ENCODE measurements around the gene ERC1. TPM values are rescaled to one million over a fixed set of nuclear protein-coding genes. Genes with fewer than 3 reads are reported as not detected.

Gene ERC1
- total RNA-seq, 4 donors from 2014 or later: 50.0 to 88.1 (median 59.7) TPM

DNA sequence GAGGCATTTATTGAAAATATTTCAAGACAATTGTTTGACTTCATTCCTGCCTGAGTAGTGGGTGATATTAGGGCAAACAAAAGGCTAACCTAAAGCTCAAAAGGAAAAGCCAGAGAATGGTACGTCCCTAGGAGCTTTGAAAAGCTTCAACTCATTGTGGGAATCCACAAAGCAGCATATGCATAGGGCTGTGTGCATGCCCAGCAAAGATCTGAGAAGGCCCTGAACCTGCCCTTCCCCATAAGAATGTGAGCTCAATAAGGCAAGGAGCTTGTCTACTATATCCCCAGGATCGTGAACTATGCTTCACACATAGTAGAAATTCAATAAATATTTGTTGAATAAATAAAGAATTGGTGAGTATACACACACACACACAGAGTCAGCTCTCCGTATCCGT, 22.5 kb upstream of the ERC1 start:
- H3K4me3 ChIP-seq: no peak overlapping the region
- no peaks in the 10 kb centered on the region for H3K36me3 ChIP-seq
- no peaks in the 10 kb centered on the region for H3K27me3 ChIP-seq
- no peak for DNase-seq (ENCODE audit: extremely low spot score)
- no peaks in the 10 kb centered on the region for H3K4me1 ChIP-seq
- WGBS: 87% methylated on average over 4 of the region's 4 CpGs
- no peak overlapping the region for H3K27ac ChIP-seq (replicated peaks in 1 of 4)
- intact Hi-C loops (cut with DNase I): no loop called here
- no peak for TF ChIP-seq EP300 (IDR thresholded peaks at IDR 0.05)
- H3K9me3 ChIP-seq: no peaks in the 10 kb centered on the region

DNA sequence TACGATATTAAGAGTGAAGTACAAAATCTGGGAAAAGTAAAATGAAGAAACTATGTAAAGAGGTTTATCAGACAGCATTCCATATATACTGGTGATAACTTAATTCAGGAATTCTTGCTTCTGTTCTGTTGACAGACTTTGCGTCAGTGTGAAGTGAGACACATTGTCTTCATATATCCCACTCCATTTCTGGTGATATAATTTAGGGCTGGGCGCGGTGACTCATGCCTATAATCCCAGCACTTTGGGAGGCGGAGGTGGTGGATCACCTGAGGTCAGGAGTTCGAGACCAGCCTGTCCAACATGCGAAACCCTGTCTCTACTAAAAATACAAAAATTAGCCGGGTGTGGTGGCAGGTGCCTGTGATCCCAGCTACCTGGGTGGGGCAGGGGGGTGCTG, 21.2 kb upstream of the ERC1 start:
- Histone ChIP-seq H3K27me3 (no peaks in the 10 kb centered on the region), H3K27ac (replicated peaks in 1 of 4) (no peak overlapping the region), H3K4me1 (no peaks in the 10 kb centered on the region), H3K9me3 (no peaks in the 10 kb centered on the region), H3K4me3 (no peak overlapping the region), H3K36me3 (no peaks in the 10 kb centered on the region)
- TF ChIP-seq, protein P1, sequence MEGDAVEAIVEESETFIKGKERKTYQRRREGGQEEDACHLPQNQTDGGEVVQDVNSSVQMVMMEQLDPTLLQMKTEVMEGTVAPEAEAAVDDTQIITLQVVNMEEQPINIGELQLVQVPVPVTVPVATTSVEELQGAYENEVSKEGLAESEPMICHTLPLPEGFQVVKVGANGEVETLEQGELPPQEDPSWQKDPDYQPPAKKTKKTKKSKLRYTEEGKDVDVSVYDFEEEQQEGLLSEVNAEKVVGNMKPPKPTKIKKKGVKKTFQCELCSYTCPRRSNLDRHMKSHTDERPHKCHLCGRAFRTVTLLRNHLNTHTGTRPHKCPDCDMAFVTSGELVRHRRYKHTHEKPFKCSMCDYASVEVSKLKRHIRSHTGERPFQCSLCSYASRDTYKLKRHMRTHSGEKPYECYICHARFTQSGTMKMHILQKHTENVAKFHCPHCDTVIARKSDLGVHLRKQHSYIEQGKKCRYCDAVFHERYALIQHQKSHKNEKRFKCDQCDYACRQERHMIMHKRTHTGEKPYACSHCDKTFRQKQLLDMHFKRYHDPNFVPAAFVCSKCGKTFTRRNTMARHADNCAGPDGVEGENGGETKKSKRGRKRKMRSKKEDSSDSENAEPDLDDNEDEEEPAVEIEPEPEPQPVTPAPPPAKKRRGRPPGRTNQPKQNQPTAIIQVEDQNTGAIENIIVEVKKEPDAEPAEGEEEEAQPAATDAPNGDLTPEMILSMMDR (IDR thresholded peaks at IDR 0.05): no peak
- no peak for TF ChIP-seq POLR2AphosphoS5 (IDR thresholded peaks at IDR 0.05)
- TF ChIP-seq POLR2A (IDR thresholded peaks at IDR 0.05; ENCODE audit: low read depth): no peak
- no peak for TF ChIP-seq EP300 (IDR thresholded peaks at IDR 0.05)
- intact Hi-C loops (cut with DNase I): no loop called here
- WGBS: 95% methylated on average over 8 of the region's 8 CpGs
- DNase-seq (ENCODE audit: extremely low spot score): no peak

DNA sequence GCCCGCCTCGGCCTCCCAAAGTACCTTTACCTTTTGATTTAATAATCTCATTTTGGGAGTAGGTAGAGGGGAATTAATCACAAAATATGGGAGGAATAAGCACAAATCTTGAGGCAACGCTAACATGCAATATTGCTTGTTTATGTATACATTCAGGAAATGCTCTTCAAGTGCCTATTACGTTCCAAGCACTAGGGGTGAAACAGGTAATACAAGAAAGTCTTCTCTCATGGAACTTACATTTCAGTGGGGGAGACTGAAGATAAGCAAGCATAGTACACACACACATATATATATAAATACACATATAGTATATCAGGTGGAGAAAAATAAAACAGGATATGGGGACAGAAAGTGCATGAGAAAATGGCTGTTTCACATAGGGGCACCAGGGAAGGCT, 19.0 kb upstream of the ERC1 start:
- 98% methylated on average over 4 of the region's 4 CpGs for WGBS
- intact Hi-C loops (cut with DNase I): no loop called here
- Histone ChIP-seq H3K4me1 (no peaks in the 10 kb centered on the region), H3K27me3 (no peaks in the 10 kb centered on the region), H3K9me3 (no peaks in the 10 kb centered on the region), H3K4me3 (no peak overlapping the region), H3K36me3 (peaks cover 0 to 7% (median 0%) of the 10 kb centered on the region in 4 donors), H3K27ac (replicated peaks in 1 of 4) (no peak overlapping the region)
- TF ChIP-seq, protein P1 (IDR thresholded peaks at IDR 0.05): no peak
- TF ChIP-seq POLR2AphosphoS5 (IDR thresholded peaks at IDR 0.05): no peak
- TF ChIP-seq POLR2A (IDR thresholded peaks at IDR 0.05; ENCODE audit: low read depth): no peak
- no peak for TF ChIP-seq EP300 (IDR thresholded peaks at IDR 0.05)
- no peak for DNase-seq (ENCODE audit: extremely low spot score)

DNA sequence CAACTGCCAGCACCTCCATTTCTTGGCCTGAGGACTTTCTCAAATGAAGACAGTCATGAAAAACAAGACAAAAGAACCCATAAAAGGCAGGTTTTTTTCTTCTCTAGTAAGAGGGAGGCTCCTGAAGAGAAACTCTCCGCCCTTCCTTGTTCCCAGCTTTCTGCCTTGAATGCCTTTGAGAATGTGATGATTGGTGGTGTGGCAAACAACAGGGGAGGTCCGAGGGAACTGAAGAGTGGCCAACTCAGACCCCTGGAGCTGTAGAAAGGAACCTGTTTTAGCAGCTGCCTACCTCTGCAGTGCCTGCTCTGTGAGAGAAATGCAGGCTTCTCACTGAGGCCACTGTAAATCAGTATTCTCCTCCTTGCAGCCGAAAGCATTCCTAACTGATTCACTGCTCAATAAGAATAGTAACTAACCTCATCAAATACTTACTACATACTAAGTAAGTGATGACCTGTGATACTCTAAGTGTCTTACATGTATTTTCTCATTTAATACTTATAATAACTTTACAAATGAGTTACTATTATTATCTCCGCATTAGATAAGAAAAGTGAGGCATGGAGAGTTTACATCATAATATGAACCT, 16.7 kb upstream of the ERC1 start:
- Histone ChIP-seq H3K27ac (replicated peaks in 1 of 4) (no peak overlapping the region), H3K4me3 (no peak overlapping the region), H3K9me3 (no peaks in the 10 kb centered on the region), H3K36me3 (peaks cover 0 to 7% (median 0%) of the 10 kb centered on the region in 4 donors), H3K4me1 (no peaks in the 10 kb centered on the region), H3K27me3 (no peaks in the 10 kb centered on the region)
- WGBS: 98% methylated on average over 4 of the region's 4 CpGs
- intact Hi-C loops (cut with DNase I): no loop called here
- TF ChIP-seq POLR2AphosphoS5 (IDR thresholded peaks at IDR 0.05): no peak
- DNase-seq (ENCODE audit: extremely low spot score): no peak

DNA sequence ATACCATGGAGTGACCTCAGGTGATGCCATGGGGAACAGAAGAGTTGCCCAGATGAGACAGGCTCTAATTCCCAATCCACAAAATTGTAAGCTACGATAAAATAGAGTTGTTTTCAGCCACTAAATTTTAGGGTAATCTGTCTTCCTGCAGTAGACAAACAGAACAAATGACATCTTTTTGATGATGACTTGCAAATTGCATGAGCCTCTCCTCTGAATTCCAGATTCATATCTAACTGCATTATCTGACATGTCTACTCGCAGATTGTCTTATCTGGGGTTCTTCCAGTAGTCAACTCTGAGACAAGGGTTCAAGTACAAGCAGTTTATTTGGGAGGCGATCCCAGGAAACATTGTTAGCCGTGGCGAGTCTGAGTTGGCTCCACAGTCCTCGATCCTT, 14.4 kb upstream of the ERC1 start:
- no peaks in the 10 kb centered on the region for H3K27me3 ChIP-seq
- TF ChIP-seq POLR2AphosphoS5 (IDR thresholded peaks at IDR 0.05) (no peak), EP300 (IDR thresholded peaks at IDR 0.05) (no peak), POLR2A (IDR thresholded peaks at IDR 0.05; ENCODE audit: low read depth) (no peak)
- TF ChIP-seq, protein P1 (IDR thresholded peaks at IDR 0.05): no peak
- intact Hi-C loops (cut with DNase I): no loop called here
- H3K4me1 ChIP-seq: no peaks in the 10 kb centered on the region
- H3K9me3 ChIP-seq: no peaks in the 10 kb centered on the region
- WGBS: 80% methylated on average over 6 of the region's 6 CpGs
- no peak overlapping the region for H3K4me3 ChIP-seq
- DNase-seq (ENCODE audit: extremely low spot score): no peak
- no peak overlapping the region for H3K27ac ChIP-seq (replicated peaks in 1 of 4)
- peaks cover 0 to 7% (median 0%) of the 10 kb centered on the region in 4 donors for H3K36me3 ChIP-seq

DNA sequence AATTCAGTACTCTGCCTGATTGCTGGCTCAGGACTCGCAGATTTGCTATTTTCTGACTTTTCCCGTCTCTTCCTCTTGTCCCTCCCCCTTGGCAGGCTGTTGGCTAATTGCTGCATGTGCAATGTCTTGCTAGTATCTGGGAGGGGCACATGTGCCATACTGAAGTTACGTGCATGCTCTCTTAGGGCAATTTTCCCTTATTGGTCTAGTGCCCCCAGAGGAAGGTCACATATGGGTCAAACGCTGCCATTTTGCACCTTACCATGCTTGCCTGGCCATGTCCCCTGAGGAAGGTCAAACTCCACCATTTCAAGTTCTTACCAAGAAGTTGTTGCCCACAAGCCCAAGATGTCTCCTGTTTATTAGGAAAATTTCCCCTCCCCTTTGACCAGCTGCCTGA, 13.9 kb upstream of the ERC1 start:
- DNase-seq (ENCODE audit: extremely low spot score): no peak
- intact Hi-C loops (cut with DNase I): no loop called here
- 98% methylated on average over 4 of the region's 4 CpGs for WGBS
- no peak overlapping the region for H3K4me3 ChIP-seq
- no peaks in the 10 kb centered on the region for H3K9me3 ChIP-seq
- H3K4me1 ChIP-seq: no peaks in the 10 kb centered on the region
- H3K36me3 ChIP-seq: peaks cover 0 to 7% (median 0%) of the 10 kb centered on the region in 4 donors
- H3K27ac ChIP-seq (replicated peaks in 1 of 4): no peak overlapping the region
- TF ChIP-seq, protein P1 (IDR thresholded peaks at IDR 0.05): no peak
- TF ChIP-seq EP300 (IDR thresholded peaks at IDR 0.05) (no peak), POLR2AphosphoS5 (IDR thresholded peaks at IDR 0.05) (no peak), POLR2A (IDR thresholded peaks at IDR 0.05; ENCODE audit: low read depth) (no peak)
- no peaks in the 10 kb centered on the region for H3K27me3 ChIP-seq

Measured in esophagus muscularis mucosa (tissue), 4 donors.